Measurements from ENCODE around the gene MATN1.

MATN1 gene

GRCh38 chr1:30663596-30664091 is 59.7 kb downstream of the MATN1 start:
- no peak overlapping the region for H3K4me3 ChIP-seq (ENCODE audit: control insufficient read depth, low read depth, low read length)
- no peak for TF ChIP-seq CTCF (conservative IDR thresholded peaks at IDR 0.05; ENCODE audit: control insufficient read depth, insufficient read depth, low read depth, low read length)
- no peak for DNase-seq (ENCODE audit: low read depth)

GRCh38 chr1:30662291-30662840 is 61.0 kb downstream of the MATN1 start:
- H3K4me3 ChIP-seq (ENCODE audit: control insufficient read depth, low read depth, low read length): no peak overlapping the region
- DNase-seq (ENCODE audit: low read depth): no peak
- no peak for TF ChIP-seq CTCF (conservative IDR thresholded peaks at IDR 0.05; ENCODE audit: control insufficient read depth, insufficient read depth, low read depth, low read length)

- no peak for TF ChIP-seq CTCF (conservative IDR thresholded peaks at IDR 0.05; ENCODE audit: control insufficient read depth, insufficient read depth, low read depth, low read length)
- no peak overlapping the region for H3K4me3 ChIP-seq (ENCODE audit: control insufficient read depth, low read depth, low read length)
- no peak for DNase-seq (ENCODE audit: low read depth)
These were observed 62.1 kb downstream of the MATN1 start for GRCh38 chr1:30661311-30661710.

Data from fibroblast of mammary gland (primary cell).